Astrocyte of the spinal cord (primary cell): ENCODE measurements around the gene TRNAU1AP.
"Not testable (repeated sequence)": the region's sequence is repeated elsewhere in the genome, so short reads cannot be mapped to it uniquely, and the experiment has no call there.

Experiments
- DNase-seq: peaks from one replicate; pipeline ENCODE4 v3.0.0; 2011; ENCODE audit warnings: low read depth, low spot score
- H3K4me3 ChIP-seq: 2 replicates; pipeline ENCODE4 v1.5.1; 2011; ENCODE audit warnings: low read depth, mild to moderate bottlenecking, low read length, moderate library complexity
- in situ Hi-C: cut with HindIII; loops from 2 replicates; pipeline ENCODE4 v1.10.0; 2017; ENCODE audit warnings: low sequenced_read_pairs
- TF ChIP-seq, protein P1 (sequence below): IDR thresholded peaks from 2 replicates; pipeline ENCODE4 v1.5.1; 2012; ENCODE audit warnings: low read depth, mild to moderate bottlenecking, low read length, inconsistent platforms

TRNAU1AP gene

DNA sequence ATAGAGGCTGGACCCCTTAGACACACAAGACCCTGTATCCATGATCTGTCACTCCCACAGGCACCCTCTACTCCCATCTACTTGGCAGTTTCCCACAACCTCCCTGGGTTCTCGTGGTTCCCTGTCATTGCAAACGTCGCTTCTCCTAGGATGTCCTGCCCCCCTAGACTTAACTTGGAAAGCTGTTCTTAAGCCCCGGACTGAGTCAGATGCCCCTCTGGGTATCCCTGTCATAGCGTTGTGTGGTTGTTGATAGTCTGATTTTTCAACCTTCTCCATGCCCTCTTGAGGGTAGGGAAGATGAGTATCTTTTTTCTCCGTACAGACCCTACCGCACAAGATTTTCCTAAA, 35.3 kb upstream of the TRNAU1AP start:
- H3K4me3 ChIP-seq = peak overlapping the region; percentile 71
- in situ Hi-C loops = no loop called here
- TF ChIP-seq, protein P1, sequence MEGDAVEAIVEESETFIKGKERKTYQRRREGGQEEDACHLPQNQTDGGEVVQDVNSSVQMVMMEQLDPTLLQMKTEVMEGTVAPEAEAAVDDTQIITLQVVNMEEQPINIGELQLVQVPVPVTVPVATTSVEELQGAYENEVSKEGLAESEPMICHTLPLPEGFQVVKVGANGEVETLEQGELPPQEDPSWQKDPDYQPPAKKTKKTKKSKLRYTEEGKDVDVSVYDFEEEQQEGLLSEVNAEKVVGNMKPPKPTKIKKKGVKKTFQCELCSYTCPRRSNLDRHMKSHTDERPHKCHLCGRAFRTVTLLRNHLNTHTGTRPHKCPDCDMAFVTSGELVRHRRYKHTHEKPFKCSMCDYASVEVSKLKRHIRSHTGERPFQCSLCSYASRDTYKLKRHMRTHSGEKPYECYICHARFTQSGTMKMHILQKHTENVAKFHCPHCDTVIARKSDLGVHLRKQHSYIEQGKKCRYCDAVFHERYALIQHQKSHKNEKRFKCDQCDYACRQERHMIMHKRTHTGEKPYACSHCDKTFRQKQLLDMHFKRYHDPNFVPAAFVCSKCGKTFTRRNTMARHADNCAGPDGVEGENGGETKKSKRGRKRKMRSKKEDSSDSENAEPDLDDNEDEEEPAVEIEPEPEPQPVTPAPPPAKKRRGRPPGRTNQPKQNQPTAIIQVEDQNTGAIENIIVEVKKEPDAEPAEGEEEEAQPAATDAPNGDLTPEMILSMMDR = no peak
- DNase-seq = no peak

DNA sequence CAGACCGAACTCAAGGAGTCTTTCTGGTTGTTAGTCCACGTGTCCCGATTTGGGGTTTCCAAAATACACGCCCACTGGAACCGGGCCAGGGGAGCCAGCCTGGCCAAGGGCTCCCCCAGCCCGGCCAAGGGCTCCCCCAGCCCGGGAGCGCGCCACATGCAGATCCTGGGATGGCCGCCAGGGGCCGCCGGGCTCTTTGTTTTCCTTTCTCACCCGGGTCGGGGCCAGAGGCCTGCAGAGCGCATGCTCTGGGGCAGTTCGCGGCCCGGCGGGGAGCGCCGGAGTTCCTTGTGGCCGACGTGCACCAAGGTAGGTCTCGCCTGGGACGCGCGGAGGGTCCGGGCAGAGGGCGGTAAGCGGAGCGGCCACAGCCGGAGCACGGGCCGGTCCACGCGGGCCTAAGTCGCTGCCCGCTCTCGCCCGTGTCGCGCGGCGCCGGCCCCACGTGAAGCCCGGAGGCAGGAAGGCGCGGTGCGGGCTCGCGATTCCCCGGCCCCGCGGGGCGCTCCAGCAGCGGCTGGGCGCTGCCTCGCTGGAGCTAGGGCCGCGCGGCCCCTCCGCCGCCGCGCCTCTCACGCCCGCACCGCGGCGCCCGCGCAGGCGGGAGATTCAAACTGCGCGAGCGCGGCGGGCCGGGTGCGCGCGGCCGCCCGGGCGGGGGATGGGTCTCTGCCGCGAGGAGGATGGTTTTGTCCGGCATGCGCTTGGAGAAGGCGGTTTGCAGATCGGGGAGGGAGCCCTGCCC, 34.7 kb upstream of the TRNAU1AP start:
- DNase-seq = peak; percentile 90
- in situ Hi-C loops = no loop called here
- H3K4me3 ChIP-seq = peak overlapping the region; percentile 71
- TF ChIP-seq, protein P1 = peak; percentile 95

DNA sequence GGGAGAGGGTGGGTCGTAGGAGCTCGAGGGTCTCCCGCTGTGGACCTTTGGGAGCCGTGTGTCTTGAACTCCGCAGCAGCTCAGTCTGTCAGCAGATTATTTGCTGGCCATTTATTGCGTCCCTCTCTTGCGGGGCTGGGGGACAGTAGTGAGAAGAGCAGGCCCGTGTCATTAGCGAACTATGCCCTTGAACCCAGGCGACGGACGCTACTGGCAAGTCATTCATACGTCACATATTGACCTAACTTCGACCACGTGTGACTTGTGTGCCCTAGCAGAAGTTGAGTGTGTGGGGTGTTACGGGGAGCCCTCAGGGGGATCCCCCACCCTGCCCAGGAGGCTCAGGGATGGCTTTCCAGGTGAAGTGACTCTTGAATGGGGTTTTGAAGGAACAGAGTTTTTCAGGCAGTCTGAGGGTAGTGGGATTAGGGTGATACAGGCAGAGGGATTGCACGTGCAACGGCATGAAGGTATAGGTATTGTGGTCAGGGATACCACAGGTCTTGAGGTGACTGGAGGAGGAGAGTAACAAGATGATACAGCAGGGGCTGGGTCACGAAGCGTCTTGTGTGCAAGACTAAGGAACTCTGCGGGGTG, 34.0 kb upstream of the TRNAU1AP start:
- TF ChIP-seq, protein P1 = no peak
- H3K4me3 ChIP-seq = peak overlapping the region; percentile 71
- DNase-seq = no peak
- in situ Hi-C loops = no loop called here

DNA sequence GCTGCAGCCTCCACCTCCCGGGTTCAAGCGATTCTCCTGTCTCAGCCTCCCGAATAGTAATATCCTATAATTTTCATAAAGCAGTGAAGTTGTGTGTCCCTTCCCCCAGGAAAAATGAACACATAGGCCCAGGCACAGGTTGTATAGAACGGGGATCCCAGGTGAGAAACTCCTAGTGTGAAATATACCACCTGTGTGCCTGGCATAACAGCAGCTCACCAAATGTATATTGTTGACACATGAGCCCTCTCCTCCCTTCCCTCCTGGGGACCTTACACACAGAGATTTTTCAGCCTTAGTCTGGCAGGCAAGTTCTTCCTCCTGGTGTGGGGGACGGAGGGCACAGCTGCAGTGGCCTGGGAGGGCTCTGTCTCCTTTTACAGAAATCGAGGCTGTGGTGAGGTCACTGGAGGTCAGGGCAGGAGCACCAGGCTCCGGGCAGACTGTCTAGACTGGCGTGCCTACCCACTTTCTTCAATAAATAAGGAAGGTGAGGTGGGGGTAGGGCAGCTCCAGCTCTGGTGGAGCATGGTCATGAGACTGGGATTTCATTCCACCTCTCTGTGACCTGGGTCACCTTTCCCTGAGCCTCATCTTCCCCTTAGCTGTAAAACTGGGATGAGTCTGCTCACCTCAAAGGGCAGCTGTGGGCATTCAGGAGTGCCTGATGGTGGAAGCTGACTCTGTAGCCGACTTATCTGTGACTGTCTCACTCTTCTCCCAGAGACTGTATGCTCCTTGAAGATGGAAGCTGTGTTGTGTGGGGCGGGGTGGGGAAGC, 32.7 kb upstream of the TRNAU1AP start:
- no peak for DNase-seq
- H3K4me3 ChIP-seq = no peak overlapping the region
- TF ChIP-seq, protein P1 = no peak
- in situ Hi-C loops = no loop called here

DNA sequence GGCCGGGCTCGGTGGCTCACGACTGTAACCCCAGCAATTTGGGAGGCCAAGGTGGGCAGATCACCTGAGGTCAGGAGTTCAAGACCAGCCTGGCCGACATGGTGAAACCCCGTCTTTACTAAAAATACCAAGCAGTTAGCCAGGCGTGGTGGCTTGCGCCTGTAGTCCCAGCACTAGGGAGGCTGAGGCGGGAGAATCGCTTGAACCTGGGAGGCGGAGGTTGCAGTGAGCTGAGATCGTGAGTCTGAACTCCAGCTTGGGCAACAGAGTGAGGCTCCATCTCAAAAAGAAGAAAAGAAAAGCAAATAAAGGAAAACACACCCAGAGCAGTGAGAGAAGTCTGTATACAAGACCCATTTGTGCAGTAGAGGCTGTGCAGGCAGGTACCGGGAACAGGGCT, 32.1 kb upstream of the TRNAU1AP start:
- DNase-seq, in situ Hi-C loops, H3K4me3 ChIP-seq: not testable (repeated sequence)

DNA sequence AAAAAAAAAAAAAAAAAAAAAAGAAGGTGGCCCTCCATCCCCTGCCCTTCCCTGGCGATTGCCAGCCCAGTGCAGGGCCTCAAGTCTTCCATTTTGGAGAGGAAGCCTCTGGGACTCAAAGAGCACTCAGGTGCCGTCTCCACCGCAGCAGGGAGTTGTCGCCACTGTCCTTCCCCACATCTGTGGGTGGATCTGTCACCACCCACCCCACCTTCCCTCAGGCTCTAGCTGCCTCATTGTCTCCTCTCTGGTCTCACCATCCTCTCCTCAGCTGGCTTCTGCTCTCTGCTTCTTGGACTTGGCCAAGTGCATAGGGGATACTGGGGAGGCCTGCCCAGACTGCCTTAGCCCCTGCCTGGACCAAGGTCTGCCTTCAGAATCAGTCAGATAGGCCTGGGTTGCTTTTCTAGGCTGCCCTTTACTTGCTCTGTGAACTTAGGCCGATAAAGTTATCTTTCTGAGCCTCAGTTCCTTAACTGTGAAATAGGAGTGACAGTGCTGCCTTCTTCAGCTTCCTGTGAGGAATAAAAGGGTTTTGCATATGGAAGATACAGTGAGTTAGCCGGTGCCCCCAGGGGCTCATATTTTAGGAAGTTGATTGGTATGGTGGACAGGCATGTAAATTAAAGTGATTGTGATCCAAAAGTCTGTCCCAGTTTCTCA, 31.3 kb upstream of the TRNAU1AP start:
- DNase-seq = no peak
- H3K4me3 ChIP-seq = no peak overlapping the region
- TF ChIP-seq, protein P1 = no peak
- in situ Hi-C loops = no loop called here

DNA sequence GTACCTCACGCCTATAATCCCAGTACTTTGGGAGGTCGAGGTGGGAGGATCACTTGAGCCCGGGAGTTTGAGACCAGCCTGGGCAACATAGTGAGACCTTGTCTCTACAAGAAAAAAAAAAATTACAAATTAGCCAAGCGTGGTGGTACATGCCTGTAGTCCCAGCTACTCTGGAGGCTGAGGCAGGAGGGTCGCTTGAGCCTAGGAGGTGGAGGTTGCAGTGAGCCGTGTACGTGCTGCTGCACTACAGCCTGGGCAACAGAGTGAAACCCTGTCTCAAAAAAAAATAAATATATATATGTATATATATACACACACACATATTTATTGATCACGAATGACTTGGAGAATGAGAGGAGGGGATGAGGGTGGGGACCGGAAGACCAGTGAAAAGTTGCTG, 30.3 kb upstream of the TRNAU1AP start:
- in situ Hi-C loops, DNase-seq: not testable (repeated sequence)

DNA sequence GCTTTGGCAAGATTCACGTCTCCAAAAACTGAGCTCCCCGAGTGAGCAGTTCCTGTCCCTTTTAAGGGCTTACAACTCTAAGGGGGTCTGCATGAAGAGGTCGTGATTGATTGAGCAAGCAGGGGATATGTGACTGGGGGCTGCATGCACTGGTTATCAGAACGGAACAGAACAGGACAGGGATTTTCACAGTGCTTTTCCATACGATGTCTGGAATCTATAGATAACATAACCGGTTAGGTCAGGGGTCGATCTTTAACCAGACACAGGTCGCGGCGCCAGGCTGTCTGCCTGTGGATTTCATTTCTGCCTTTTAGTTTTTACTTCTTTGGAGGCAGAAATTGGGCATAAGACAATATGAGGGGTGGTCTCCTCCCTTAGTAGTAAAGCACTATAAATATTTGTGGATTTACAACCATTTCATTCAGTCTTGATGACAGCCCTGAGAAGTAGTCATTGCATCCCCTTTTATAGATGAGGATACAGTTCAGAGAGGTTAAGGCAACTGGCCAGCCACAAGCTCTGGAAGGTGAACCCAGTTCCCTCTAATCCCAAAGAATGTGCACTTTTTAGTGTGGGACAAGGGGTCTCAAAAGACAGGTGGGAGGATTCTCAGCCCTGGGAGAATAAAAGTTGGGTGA, 27.8 kb upstream of the TRNAU1AP start:
- in situ Hi-C loops, DNase-seq, H3K4me3 ChIP-seq: not testable (repeated sequence)

More for the DNA sequence above, 30.3 kb upstream of the TRNAU1AP start:
- H3K4me3 ChIP-seq = not testable (repeated sequence)
